Lower lobe of right lung (tissue), 2 donors: ENCODE data around the gene MBNL1. TPM values are rescaled to one million over a fixed set of nuclear protein-coding genes. Genes with fewer than 3 reads are reported as not detected.

Experiments
- ATAC-seq, 2 donors: fragments of 200-7000 bp; cut with Tn5 transposase; one replicate each; pipeline ENCODE4 v1.9.1; 2020 to 2022; ENCODE audit warnings: mild to moderate bottlenecking in 2 of 2, moderate library complexity in 2 of 2
- DNase-seq: peaks from one replicate; pipeline ENCODE4 v3.0.0-alpha.2; 2020
- H3K27ac ChIP-seq: fragments of 200-600 bp; one replicate; pipeline ENCODE4 v1.8.0; 2022
- H3K27me3 ChIP-seq: fragments of 200-600 bp; one replicate; pipeline ENCODE4 v1.8.0; 2022; ENCODE audit warnings: low read depth
- H3K36me3 ChIP-seq: fragments of 200-600 bp; one replicate; pipeline ENCODE4 v1.8.0; 2022; ENCODE audit warnings: mild to moderate bottlenecking
- H3K4me1 ChIP-seq: fragments of 200-600 bp; one replicate; pipeline ENCODE4 v1.8.0; 2022
- H3K4me3 ChIP-seq: fragments of 200-600 bp; one replicate; pipeline ENCODE4 v1.8.0; 2022; ENCODE audit warnings: mild to moderate bottlenecking
- H3K9me3 ChIP-seq: fragments of 200-600 bp; one replicate; pipeline ENCODE4 v1.8.0; 2022
- intact Hi-C: fragments of 100-400 bp; cut with DNase I; formaldehyde crosslinking; loops from one replicate; pipeline ENCODE4 v1.11.0; 2022
- total RNA-seq: library from RNA; stranded (reverse); fragmentation: NEBNext Ultra II Directional; extraction: Animal tissue kit (Norgen Biotek cat#: 25700); gene quantifications from one replicate; pipeline ENCODE4 v1.2.1, GENCODE V29; 2021
- TF ChIP-seq, protein P1 (sequence below): fragments of 200-600 bp; IDR thresholded peaks from one replicate; pipeline ENCODE4 v1.8.0; 2022; ENCODE audit warnings: antibody characterized with exemption, mild to moderate bottlenecking
- donor health status: DM: no; HTN: yes; CAD: no; lungs with severe emphysema.

The MBNL1 gene
- total RNA-seq, 1 donor from 2014 or later, result 235 TPM

GRCh38 chr3:152288681-152289080 lies 20.0 kb downstream of the MBNL1 start:
- Histone ChIP-seq H3K36me3 (peaks cover 4% of the 10 kb centered on the region), H3K4me3 (no peak overlapping the region), H3K27ac (no peak overlapping the region), H3K27me3 (no peaks in the 10 kb centered on the region), H3K4me1 (peaks cover 81% of the 10 kb centered on the region), H3K9me3 (no peaks in the 10 kb centered on the region)
- DNase-seq (no peak), ATAC-seq (no peak)
- TF ChIP-seq, protein P1, sequence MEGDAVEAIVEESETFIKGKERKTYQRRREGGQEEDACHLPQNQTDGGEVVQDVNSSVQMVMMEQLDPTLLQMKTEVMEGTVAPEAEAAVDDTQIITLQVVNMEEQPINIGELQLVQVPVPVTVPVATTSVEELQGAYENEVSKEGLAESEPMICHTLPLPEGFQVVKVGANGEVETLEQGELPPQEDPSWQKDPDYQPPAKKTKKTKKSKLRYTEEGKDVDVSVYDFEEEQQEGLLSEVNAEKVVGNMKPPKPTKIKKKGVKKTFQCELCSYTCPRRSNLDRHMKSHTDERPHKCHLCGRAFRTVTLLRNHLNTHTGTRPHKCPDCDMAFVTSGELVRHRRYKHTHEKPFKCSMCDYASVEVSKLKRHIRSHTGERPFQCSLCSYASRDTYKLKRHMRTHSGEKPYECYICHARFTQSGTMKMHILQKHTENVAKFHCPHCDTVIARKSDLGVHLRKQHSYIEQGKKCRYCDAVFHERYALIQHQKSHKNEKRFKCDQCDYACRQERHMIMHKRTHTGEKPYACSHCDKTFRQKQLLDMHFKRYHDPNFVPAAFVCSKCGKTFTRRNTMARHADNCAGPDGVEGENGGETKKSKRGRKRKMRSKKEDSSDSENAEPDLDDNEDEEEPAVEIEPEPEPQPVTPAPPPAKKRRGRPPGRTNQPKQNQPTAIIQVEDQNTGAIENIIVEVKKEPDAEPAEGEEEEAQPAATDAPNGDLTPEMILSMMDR, result no peak
- intact Hi-C loops, result no loop called here

DNA sequence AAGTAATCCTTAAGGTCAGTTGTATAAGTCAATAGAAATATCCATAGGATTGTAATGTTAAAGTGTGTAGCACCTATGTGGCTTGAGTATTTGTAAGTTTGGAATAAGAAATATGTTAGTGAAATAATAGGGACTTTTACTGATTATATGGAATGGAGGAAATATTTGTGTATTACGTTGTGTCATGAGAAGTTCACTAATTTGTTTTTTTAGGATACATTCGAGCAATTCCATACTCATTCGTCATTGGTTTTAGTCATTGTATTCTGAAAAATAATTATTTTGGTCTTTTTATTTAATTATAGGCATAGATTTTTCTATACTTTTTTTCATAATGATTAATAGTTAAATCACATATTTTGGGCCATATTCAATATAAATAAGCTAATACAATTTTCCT lies 21.0 kb downstream of the MBNL1 start:
- Histone ChIP-seq H3K9me3 (no peaks in the 10 kb centered on the region), H3K4me1 (peaks cover 73% of the 10 kb centered on the region), H3K4me3 (no peak overlapping the region), H3K27me3 (no peaks in the 10 kb centered on the region), H3K27ac (no peak overlapping the region), H3K36me3 (peaks cover 4% of the 10 kb centered on the region)
- ATAC-seq (no peak), DNase-seq (no peak)
- intact Hi-C loops, result no loop called here
- TF ChIP-seq, protein P1, result no peak

DNA sequence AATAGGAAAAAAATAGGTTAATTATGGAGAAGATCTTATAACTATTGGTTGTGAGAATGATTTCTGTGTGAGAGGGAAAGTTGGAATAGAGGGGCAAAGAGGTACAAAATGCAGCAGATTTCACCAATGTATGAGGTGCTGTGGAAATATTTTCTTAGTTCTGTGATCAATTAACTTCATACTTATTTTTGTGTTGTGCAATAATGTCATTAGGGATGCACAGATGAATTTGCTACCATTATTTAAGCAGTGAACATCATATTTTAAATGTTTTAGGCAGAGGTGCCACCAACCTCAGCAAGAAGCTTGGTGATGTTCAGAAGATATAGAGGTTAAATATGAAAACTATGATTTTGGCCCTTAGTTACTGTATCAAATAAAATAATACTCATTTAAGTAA lies 21.6 kb downstream of the MBNL1 start:
- no peaks in the 10 kb centered on the region for H3K27me3 ChIP-seq
- ATAC-seq (no peak), DNase-seq (no peak)
- H3K4me1 ChIP-seq, result peaks cover 67% of the 10 kb centered on the region
- H3K4me3 ChIP-seq, result no peak overlapping the region
- TF ChIP-seq, protein P1, result no peak
- H3K27ac ChIP-seq, result no peak overlapping the region
- peaks cover 4% of the 10 kb centered on the region for H3K36me3 ChIP-seq
- H3K9me3 ChIP-seq, result no peaks in the 10 kb centered on the region
- intact Hi-C loops, result no loop called here

DNA sequence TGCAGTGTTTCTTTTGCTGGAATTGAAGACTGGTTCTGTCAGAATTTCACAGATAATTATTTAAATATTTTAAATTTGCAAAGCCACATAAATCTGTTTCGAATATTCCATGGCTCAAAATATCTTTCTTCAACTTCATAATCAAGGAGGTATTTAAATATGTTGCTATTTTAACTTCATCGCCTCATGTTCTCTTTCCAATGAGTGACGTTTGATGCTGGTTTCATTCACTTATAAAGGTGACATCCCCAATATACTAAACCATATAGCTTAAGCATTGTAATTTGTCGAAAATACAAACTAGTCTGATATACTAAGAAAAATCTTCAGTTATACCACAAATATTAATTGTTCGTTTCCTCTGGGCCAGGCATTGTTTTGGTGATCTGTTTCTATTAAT lies 22.5 kb downstream of the MBNL1 start:
- Histone ChIP-seq H3K9me3 (no peaks in the 10 kb centered on the region), H3K4me1 (peaks cover 68% of the 10 kb centered on the region), H3K36me3 (peaks cover 4% of the 10 kb centered on the region), H3K27ac (no peak overlapping the region), H3K27me3 (no peaks in the 10 kb centered on the region), H3K4me3 (no peak overlapping the region)
- ATAC-seq (no peak), DNase-seq (no peak)
- intact Hi-C loops, result no loop called here
- TF ChIP-seq, protein P1, result no peak

DNA sequence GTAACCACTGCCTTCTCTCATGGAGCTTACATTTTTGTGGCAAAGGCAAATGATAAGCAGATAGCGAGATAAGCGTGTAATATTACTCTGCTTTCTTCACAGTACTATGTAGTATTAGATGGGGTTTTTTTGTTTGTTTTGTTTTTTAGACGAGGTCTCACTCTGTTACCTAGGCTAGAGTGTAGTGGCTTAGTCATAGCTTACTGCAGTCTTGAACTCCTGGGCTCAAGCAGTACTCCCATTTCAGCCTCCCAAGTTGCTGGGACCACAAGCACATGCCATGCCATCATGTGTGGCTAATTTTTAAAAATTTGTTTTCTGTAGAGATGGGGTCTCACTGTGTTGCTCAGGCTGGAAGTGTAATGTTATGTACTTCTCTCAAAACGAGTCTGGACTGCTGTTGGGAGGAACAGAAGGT lies 22.9 kb downstream of the MBNL1 start:
- Histone ChIP-seq H3K4me3 (no peak overlapping the region), H3K4me1 (peaks cover 70% of the 10 kb centered on the region), H3K9me3 (no peaks in the 10 kb centered on the region), H3K27ac (no peak overlapping the region), H3K27me3 (no peaks in the 10 kb centered on the region), H3K36me3 (peaks cover 4% of the 10 kb centered on the region)
- ATAC-seq (peak in 1 of 2 donors; percentile 66), DNase-seq (no peak)
- intact Hi-C loops, result no loop called here
- TF ChIP-seq, protein P1, result no peak

DNA sequence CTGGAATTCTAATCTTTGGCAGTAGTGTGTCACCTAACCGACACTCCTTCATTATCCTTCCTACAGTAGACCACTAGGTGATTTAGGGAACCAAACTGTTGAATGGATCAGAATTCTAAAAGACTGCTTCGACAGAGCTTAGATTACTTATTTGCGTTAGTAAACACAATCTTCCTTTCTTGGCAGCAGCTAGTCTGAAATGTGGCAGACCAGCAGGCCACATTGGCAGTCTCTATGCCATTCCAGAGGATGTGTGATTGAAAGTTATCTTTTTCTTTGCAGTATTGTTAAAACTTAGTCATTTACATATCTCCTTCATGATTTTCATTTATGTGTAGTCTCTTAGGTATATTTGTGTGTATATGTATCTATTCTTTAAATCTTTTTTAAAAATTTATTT lies 23.6 kb downstream of the MBNL1 start:
- TF ChIP-seq, protein P1, result no peak
- no peak for DNase-seq
- no peaks in the 10 kb centered on the region for H3K27me3 ChIP-seq
- peaks cover 77% of the 10 kb centered on the region for H3K4me1 ChIP-seq
- ATAC-seq, result no peak
- H3K36me3 ChIP-seq, result peaks cover 4% of the 10 kb centered on the region
- intact Hi-C loops, result no loop called here
- H3K4me3 ChIP-seq, result no peak overlapping the region
- no peaks in the 10 kb centered on the region for H3K9me3 ChIP-seq
- H3K27ac ChIP-seq, result no peak overlapping the region
